Left ventricle myocardium inferior (tissue), 1 donor: Measurements from ENCODE around the gene CFB. TPM values are rescaled to one million over a fixed set of nuclear protein-coding genes. Genes with fewer than 3 reads are reported as not detected.
"Not testable (repeated sequence)": the region's sequence is repeated elsewhere in the genome, so short reads cannot be mapped to it uniquely, and the experiment has no call there.

Experiments
- DNase-seq: peaks from one replicate; pipeline ENCODE4 v3.0.0-alpha.2; 2020
- H3K27ac ChIP-seq: fragments of 200-600 bp; replicated peaks from 2 replicates; pipeline ENCODE4 v1.8.0; 2021
- H3K27me3 ChIP-seq: fragments of 200-600 bp; 2 replicates; pipeline ENCODE4 v1.8.0; 2021; ENCODE audit warnings: low read depth
- H3K36me3 ChIP-seq: fragments of 200-600 bp; 2 replicates; pipeline ENCODE4 v1.8.0; 2021
- H3K4me1 ChIP-seq: fragments of 200-600 bp; 2 replicates; pipeline ENCODE4 v1.8.0; 2021
- H3K4me3 ChIP-seq: fragments of 200-600 bp; 2 replicates; pipeline ENCODE4 v1.8.0; 2021; ENCODE audit warnings: mild to moderate bottlenecking, moderate library complexity
- H3K9me3 ChIP-seq: fragments of 200-600 bp; replicated peaks from 2 replicates; pipeline ENCODE4 v1.8.0; 2021
- CTCF ChIP-seq: fragments of 200-600 bp; IDR thresholded peaks from 2 replicates; pipeline ENCODE4 v1.8.0; 2021; ENCODE audit warnings: antibody characterized with exemption, mild to moderate bottlenecking, borderline replicate concordance
- intact Hi-C: fragments of 100-400 bp; cut with micrococcal nuclease; formaldehyde crosslinking; loops from one replicate; pipeline ENCODE4 v1.11.0; 2022
- total RNA-seq: library from RNA; stranded (reverse); fragmentation: NEBNext Ultra II Directional; extraction: Animal tissue kit (Norgen Biotek cat#: 25700); gene quantifications from one replicate; pipeline ENCODE4 v1.2.1, GENCODE V29; 2021
- donor health status: DM: no; HTN: yes; CAD: no; lungs with severe emphysema.

The CFB gene
- total RNA-seq, 1 donor from 2014 or later, result 3.7 TPM

- DNase-seq, result no peak
- peaks cover 41% of the 10 kb centered on the region for H3K27me3 ChIP-seq
- H3K27ac ChIP-seq, result no peak overlapping the region
- TF ChIP-seq CTCF, result no peak
- no peaks in the 10 kb centered on the region for H3K4me1 ChIP-seq
- H3K4me3 ChIP-seq, result no peak overlapping the region
- intact Hi-C loops, result no loop called here
- no peaks in the 10 kb centered on the region for H3K9me3 ChIP-seq
- H3K36me3 ChIP-seq, result no peaks in the 10 kb centered on the region
These were observed 37.1 kb upstream of the CFB start for GRCh38 chr6:31908791-31909190.

- H3K9me3 ChIP-seq, H3K4me3 ChIP-seq, intact Hi-C loops, DNase-seq, H3K36me3 ChIP-seq, H3K27ac ChIP-seq, H3K4me1 ChIP-seq: not testable (repeated sequence)
- H3K27me3 ChIP-seq, result peaks cover 43% of the 10 kb centered on the region
These were observed 36.6 kb upstream of the CFB start for GRCh38 chr6:31909298-31909697.

- Histone ChIP-seq H3K27ac (no peak overlapping the region), H3K4me1 (no peaks in the 10 kb centered on the region), H3K27me3 (peaks cover 33% of the 10 kb centered on the region), H3K36me3 (no peaks in the 10 kb centered on the region), H3K9me3 (no peaks in the 10 kb centered on the region), H3K4me3 (no peak overlapping the region)
- DNase-seq, result no peak
- TF ChIP-seq CTCF, result no peak
- intact Hi-C loops, result no loop called here
These were observed 33.9 kb upstream of the CFB start for GRCh38 chr6:31911826-31912585.

- Histone ChIP-seq H3K27me3 (peaks cover 24% of the 10 kb centered on the region), H3K36me3 (no peaks in the 10 kb centered on the region), H3K4me1 (no peaks in the 10 kb centered on the region), H3K9me3 (no peaks in the 10 kb centered on the region), H3K27ac (no peak overlapping the region), H3K4me3 (no peak overlapping the region)
- no peak for TF ChIP-seq CTCF
- DNase-seq, result no peak
- intact Hi-C loops, result no loop called here
These were observed 30.5 kb upstream of the CFB start for GRCh38 chr6:31915351-31915750.

GRCh38 chr6:31915756-31916155 is 30.1 kb upstream of the CFB start:
- no peaks in the 10 kb centered on the region for H3K9me3 ChIP-seq
- H3K4me3 ChIP-seq, result no peak overlapping the region
- intact Hi-C loops, result no loop called here
- H3K36me3 ChIP-seq, result no peaks in the 10 kb centered on the region
- no peaks in the 10 kb centered on the region for H3K4me1 ChIP-seq
- no peak for TF ChIP-seq CTCF
- no peak for DNase-seq
- H3K27ac ChIP-seq, result no peak overlapping the region
- peaks cover 20% of the 10 kb centered on the region for H3K27me3 ChIP-seq

- H3K4me3 ChIP-seq, result no peak overlapping the region
- H3K9me3 ChIP-seq, result no peaks in the 10 kb centered on the region
- TF ChIP-seq CTCF, result no peak
- no peak for DNase-seq
- H3K36me3 ChIP-seq, result no peaks in the 10 kb centered on the region
- no peak overlapping the region for H3K27ac ChIP-seq
- H3K4me1 ChIP-seq, result no peaks in the 10 kb centered on the region
- H3K27me3 ChIP-seq, result peaks cover 7% of the 10 kb centered on the region
- intact Hi-C loops, result no loop called here
These were observed 27.7 kb upstream of the CFB start for GRCh38 chr6:31918069-31918720.
